ENCODE data around the gene AGBL1.
"Not testable (repeated sequence)": the region's sequence is repeated elsewhere in the genome, so short reads cannot be mapped to it uniquely, and the experiment has no call there.

Gene AGBL1

DNA sequence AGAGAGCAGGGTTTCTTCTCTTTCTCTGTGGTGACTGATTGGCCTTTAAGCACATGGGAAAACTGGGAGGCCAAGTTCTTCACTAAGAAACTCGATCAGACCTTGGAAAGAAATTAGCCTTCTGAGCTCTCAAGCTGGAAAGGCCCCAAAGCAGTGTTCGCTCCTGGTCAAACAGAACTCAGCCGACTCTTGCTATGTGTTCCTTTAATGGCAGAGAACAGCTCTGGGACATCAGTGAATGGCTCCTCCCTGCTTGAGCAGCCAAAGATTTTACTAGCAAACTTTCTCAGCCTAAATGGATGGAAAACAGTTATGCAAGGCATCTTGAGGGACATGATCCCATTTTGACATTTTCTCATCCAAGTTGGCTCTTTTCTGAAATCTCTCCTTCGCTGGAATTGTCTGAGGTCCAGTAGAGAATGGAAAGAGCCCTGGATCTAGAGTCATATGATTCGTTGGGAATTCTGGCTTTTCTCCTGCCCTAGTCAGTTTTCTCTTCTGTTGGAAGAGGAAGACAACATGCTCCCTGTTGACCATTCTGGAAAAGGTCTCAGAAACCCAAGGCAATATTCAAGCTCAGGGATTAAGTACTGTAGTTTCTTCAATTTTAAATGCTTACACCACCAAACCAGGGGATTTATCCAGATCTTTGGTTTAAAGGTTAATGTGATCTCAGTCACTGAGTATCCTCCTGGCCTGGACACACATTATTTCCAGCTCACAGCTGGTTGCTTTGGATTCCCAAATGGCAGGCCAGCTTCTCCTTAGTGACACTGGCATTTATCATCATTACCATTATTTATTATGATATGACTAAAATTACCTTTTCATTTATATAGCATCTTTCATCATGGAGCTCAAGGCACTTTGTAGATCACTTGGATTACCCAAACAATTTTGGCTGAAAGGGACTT, 319.6 kb downstream of the AGBL1 start:
- no peak for DNase-seq (ENCODE audit: low read depth)

DNA sequence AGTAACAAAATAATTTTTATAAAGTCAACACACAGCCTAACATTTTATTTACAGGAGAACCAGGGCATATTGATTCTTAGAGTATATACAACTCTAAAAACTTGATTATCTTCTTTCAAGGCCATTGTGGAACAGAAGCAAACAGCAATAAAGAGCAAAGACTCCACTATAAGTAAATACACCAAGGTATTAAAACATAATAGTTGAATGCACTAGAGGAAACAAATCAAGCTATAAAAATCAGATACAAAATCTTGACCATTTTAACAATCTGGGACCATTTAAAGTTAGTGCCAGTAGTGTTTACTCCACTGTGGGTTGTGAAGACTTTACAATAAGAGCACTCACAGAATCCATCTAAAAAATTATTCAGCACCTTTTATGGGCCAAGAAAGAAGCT, 323.6 kb downstream of the AGBL1 start:
- DNase-seq (ENCODE audit: low read depth), result no peak

DNA sequence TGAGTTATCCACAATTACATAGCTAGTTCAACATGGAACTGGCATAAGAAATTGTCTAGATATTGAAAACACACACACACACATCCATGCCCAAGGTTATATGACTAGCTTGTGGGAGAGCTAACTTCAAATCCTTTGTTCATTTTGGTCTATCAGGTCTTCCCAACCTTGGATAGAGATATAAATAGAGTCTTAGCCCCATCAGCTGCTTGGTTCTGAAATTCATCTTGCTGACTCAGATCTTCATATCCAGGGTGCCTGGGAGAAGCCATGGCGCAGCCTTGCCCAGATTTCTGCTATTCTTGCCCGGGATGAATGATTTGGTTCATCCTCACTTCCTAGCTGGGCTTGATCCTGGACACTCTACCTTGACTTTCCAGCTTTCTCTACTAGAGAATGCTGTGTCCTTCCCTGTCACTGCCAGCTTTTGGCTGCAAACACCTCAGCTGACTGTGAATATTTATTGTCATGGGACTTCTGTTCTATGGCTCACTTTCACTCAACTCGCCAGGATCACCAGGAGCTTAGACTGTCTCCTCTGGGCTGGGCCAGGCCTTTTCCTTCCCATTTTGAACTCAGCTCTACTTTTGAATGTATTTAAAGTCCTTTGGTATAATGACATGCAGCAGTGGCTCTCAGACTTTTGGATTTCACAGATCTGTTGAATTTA, 324.4 kb downstream of the AGBL1 start:
- DNase-seq (ENCODE audit: low read depth), result no peak

DNA sequence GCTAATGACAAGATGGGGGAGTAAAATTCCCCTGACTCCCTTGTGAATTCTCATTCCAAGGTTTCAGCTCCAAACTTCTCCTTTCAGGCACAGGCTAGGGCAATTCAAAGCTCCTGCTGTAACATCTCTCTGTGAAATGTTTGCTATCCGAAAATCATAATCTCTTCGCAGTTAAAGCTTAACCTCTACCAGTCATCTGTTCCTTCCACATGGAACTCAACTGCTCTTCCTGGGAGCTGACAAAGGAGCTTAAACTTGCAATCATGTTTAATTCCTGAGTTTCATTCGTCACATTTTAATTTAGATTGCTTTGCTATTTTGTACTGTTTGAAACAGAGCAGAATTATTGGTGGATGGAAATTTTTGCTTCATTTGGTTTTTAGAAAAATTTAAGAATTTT, 328.6 kb downstream of the AGBL1 start:
- no peak for DNase-seq (ENCODE audit: low read depth)

DNA sequence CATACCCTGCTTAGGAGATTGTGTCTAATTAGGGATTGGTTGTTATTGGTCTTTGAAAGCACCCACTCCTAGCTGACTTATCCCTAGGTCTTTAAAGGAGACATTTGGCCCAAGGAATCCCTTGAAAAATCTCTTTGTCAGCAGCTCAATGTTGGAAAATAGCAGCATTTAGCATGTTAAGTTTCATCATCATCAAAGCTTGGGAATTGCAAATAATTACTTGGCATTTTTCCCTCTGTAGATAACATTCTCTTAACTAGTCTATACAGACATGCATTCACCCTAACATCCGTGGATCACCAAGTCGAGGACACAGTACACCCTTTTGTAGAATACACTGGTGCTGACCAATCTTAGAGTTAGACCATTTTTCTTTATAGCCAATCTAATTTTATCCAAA, 332.2 kb downstream of the AGBL1 start:
- DNase-seq (ENCODE audit: low read depth), result no peak

DNA sequence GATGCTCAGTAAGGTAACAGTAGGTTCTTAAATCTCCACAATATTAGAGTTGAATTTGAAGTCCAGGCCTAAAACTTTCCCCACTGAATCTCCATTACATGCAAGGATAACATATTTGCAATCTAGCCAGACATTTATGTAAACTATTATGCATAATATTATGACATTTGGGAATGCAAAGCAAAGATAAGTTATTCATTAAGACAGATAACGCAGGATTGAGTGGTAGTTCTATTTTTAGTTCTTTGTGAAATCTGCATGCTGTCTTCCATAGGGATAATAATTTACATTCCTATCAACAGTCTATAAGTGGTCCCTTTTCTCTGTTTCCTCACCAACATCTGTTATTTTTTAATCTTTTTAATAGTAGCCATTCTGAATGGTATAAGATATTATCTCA, 333.5 kb downstream of the AGBL1 start:
- DNase-seq (ENCODE audit: low read depth), result no peak

DNA sequence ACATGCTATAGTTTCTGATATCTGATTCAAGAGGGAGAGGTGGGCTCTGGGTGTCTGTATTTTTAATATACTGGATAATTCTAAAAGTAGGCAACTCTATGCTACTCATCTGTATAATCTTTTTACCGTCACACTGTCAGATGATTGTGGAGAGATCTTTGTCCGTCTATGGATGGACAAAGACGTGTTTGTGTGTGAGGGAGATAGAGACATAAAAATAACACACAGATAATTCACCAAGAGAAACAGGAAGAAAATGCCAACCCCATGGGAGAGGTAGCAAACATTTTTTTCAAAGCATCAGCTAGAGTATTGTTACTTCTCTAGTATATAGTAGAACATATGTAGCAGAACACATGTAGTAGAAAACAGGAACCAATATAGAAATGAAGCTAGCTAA, 346.1 kb downstream of the AGBL1 start:
- DNase-seq (ENCODE audit: low read depth), result no peak

DNA sequence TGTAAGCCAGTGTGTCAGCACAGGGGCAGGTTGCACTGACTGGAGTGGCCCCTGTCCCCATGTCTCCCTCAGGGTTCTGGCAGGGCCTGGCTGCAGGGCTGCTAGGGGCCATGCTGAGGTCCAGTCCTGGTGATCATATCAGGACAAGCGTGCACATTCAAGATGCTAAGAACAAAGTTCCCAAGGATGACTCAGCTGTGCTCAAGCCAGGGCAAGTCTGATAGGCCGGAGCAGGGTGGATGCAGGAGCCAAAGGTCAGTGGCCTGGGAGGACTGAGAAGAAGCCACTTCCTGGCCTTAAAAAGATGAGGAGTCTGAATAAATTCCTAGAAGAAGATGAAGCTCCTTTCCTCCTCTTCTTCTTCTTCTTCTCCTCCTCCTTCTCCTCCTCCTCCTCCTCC, 353.2 kb downstream of the AGBL1 start:
- DNase-seq (ENCODE audit: low read depth), result no peak

DNA sequence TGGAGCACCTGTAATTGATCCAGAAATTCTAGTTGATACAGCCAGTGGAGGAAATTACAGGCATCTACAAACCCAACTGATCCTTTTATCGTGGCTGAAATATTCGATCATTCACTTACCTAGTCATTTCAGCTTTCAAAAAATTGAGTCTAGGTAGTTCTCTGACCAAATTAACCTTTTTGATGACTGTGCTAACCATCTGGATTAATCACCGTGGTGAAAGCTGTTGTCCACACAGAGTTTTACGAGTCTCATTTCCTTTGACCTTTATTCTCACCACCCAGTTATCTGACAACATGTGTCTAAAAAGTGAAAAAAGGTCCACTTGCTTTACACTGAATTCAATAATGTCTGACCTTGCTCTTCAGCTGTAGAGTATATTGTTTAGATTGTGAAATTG, 354.3 kb downstream of the AGBL1 start:
- DNase-seq (ENCODE audit: low read depth), result no peak

DNA sequence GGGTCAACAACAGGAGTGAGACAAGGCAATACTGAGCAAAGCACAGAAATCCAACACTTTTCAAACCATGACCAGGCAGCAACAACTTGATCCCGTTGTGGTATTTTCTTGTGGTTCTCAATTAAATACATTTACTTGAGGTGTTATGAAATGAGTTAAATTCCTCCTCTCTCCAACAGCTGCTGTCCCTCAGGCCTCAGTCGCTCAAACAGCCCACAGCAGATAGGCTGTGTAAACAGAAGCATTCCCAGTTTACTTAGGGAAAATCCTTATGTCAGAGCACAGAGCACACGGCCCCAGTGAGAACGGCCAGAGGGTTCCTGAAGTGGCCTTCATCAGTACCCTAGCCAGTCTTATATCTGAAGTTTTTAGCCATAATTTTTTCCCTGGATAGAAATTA, 359.9 kb downstream of the AGBL1 start:
- no peak for DNase-seq (ENCODE audit: low read depth)

DNA sequence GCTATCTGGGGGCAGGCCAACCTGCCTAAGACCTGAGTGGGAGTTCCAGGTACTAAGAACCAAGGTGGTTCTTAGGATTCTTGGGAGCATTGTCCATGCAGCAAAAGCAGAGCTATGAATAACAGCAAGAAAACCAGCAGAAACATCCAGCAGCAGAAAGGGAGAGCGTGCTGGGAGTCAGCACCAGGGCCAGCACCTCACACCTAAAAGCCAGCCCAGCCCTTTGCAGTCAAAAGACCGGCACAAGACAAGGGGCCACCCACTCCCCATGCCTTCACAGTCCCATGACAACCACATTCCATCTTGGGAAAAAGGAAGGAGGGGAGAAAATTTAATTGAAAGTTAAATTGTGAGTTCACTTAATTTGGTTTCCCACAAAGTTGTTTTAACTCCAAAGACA, 364.9 kb downstream of the AGBL1 start:
- no peak for DNase-seq (ENCODE audit: low read depth)

DNA sequence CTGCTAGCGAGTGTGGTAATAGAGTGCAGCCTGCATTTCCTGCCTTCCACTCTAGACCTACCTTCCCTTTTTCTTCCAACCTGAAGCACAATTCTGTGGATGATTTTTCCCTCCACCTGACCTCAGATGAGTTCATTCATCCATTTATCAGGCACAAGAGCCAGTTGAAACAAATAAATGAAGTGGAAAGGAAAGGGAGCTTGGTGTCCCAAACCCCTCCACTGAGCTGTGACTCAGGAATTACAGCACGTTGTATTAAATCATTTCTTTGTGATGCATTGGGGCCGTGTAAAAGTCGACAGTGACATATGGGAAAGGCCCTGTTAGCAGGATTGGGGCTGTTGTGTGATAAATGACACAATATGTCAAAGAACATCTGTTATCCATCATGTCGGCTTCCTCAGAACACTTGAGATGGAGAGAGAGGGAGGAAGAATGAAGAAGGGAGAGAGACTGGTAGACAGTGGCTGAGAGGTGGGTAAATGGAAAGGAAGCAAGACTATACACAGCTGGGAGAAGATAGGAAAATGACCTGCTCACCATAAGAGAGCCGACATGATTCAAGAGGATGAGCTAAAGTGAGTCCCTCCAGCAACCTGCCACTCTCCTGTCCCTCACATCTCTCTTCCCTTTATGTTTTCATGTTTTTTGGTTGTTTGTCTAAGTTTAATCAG, 366.0 kb downstream of the AGBL1 start:
- no peak for DNase-seq (ENCODE audit: low read depth)

DNA sequence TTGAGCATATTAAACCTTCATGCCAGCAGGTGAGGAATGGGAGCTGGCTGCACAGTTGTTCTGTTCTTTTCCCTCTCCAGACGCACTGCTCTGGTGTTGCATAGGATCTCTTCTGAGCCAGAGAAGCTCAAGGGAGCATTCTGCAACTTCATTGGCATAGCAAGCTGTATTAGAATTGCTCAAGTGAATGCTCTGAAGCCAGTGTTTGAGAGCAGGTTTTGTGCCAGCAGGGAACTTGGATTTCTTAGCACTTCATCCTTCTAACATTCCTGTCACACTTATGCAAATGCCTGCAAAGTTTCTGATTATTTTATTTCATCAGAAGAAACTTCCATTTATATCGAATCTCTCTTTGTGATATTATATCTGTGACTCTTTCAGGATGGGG, 366.6 kb downstream of the AGBL1 start:
- DNase-seq (ENCODE audit: low read depth), result no peak

DNA sequence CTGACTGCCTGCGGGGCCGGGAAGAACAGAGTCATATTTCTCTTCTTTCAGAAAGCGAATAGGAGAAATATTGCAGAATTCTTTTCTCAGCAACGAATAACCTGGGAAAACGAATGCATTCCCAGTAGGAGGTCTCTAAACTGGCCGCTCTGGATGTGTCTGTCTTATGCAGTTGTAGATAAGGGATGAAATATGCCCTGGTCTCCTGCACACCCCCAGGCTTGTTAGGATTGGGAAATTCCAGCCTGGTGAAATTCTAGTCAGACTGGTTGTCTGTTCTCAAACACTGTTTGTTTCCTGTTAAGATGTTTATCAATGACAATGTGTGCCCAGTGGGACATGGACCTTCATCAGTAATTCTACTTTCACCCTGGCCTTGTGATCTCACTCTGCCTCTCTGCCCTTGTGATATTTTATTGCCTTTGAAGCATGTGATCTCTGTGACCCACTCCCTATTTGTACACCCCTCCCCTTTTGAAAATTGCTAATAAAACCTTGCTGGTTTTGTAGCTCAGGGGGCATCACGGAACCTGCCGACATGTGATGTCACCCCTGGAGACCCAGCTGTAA, 385.9 kb downstream of the AGBL1 start:
- not testable (repeated sequence) for DNase-seq (ENCODE audit: low read depth)

DNA sequence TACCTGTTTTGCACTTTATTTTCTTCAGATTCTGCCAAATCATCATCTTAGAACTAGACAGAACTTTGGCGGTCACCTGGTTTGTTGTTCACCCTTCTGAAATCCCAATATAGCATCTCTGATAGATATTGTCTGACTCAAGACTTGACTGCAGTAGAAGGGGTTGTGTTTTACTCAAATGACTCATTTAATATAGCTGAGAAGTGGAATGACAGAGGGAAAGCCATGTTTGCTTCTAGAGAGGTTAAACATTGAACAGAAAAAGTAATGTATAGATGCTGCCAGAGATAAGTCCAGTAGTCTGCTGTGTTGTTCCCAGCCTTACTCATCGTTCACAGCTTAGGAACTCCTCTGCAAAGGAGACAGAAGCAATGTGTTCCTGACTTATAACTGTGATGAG, 402.0 kb downstream of the AGBL1 start:
- DNase-seq (ENCODE audit: low read depth), result no peak

DNA sequence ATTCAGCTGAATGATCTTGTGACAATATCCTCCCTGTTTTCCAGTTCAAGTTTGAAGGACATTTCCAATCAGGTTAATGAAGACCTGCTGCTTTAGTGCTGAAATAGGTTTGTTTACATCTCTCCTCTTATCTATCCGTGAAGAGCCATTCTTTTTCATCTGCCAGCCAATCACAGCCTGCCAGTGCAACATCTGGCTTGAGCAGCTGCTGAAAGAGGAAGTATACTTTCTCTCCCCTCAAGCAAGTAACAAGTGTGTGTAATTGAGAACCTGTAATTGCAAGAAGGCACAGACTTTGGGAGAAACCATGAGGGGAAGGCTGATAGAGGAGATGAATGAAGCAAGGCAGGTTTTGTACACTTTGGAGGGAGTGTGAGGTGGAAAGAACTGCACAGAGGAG, 404.3 kb downstream of the AGBL1 start:
- no peak for DNase-seq (ENCODE audit: low read depth)

DNA sequence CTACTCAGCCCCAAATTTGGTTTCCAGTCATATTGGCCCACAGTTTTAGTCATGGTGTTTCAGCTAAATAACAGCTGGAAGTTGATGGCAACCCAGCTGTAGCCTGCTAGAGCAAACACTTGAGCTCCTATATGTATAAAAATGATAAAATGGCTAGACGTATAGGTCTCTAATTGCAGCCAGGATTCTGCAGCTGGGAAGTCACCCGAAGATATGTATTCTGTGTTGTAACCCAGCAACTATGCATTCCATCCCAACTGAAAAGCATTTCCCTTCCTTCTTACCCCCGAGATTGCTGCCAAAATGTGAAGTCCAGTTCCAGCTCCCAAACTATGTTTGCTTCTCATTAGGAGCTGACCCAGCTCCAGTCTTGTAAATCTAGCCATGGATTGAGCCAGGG, 408.4 kb downstream of the AGBL1 start:
- DNase-seq (ENCODE audit: low read depth), result no peak

DNA sequence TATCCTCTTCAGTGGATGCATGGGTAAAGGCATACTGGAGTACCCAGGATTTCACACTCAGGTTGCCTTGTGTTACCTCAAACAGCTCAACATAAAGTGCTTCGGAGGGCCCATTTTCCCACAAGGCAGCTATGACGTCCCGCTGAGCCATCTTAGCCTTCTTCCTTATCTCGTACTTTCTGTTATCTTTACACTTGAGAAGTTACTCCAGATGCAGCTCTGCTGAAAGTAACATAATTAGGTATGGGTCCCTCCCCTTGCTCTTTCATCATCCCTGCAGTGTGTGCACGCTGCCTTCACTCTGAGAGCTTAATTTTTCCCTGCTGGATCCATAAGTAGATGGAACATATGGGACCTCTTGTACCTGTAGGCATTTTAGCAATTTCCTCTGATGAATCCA, 410.3 kb downstream of the AGBL1 start:
- no peak for DNase-seq (ENCODE audit: low read depth)

DNA sequence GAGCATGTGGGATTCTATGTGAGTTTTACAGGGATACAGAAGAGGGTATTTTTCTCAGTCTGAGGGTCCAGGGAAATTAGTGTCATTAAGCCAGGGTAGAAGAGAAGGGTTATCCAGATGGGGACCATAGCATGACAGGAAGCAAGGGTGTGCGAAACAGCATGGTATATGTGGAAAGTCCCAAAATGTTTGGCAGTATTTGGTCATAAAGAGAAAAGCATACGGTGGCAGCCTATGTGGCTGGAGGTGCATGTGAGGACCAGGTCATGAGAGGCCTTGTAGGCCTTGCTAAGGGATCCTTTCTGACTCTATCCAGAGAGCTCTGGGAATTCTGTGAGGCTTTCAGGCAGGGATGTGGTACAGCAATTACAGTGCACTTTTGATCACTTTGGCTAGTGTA, 411.4 kb downstream of the AGBL1 start:
- DNase-seq (ENCODE audit: low read depth), result no peak

DNA sequence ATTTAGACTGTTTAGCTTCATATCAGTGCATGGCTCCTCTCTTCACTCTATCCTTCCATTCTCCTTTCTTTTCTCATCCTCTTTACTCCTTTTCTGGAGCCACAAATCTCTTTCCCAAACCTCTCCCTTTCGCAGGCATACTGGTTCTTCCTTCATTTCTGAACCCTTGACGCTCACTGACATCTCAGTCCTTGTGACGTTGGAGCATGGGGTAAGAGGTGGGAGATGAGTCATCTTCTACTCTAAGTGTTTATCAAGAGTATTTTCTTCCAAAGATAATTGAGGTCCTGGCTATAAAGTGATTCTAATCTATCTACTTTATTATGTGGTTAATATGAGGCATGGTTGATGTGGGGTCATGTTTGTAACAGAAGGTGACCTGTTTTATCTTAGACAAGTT, 414.2 kb downstream of the AGBL1 start:
- DNase-seq (ENCODE audit: low read depth), result no peak

DNA sequence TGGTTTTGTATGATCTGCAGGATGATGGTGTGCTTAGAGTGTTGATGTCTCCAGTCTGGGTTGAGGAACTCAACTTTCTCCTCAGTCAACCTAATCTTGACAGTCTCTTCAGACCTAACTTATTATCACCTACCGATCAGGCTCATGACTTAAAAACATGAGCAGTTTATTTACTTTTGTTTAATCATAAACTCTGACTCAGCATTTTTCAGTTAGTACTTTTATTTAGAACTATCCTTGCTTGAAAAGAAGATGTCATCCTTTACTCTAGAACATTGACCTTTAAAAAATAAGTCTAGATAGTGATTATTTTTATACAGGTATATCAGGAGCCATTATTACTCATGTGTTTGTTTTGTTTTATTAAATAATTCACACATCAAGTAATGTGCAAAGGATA, 414.8 kb downstream of the AGBL1 start:
- no peak for DNase-seq (ENCODE audit: low read depth)

DNA sequence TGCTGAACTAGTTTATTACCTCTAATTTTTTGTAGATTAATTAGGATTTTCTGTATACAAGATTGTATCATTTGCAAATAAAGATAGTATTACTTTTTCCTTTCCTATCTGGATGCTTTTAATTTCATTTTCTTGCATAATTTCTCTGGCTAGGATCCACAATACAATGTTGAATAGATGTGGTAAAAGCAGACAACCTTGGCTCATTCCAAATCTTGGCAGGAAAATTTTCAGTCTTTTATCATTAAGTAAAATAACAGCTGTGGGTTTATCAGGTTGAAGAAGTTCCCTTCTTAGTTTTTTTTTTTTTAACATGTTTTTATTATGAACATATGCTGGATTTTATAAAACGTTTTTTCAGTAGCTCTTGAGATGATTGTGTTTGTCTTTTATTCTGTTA, 422.6 kb downstream of the AGBL1 start:
- DNase-seq (ENCODE audit: low read depth), result no peak

DNA sequence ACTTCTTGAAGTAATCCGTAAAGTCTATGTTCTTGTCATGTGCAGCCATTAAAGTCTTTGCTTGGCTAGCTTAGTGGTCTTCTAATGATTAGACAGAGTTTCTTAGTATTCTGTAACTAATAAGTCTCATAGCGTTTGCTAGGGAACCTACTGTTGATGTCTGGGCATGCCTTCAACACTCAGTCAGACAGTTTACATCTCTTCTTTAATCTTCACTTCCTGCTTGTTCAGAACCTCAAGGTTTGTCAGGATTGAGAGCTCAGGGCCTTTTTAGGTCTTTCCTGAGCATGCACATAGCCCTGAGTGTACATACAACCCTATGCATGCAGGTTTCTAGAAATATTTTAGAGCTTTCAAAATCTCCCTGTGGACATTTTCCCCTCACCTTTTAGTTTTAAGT, 426.3 kb downstream of the AGBL1 start:
- no peak for DNase-seq (ENCODE audit: low read depth)

Data from stimulated activated CD8-positive, alpha-beta memory T cell treated with anti-CD3 and anti-CD28 coated beads, Interleukin-12 subunit alpha, Interleukin-12 subunit beta, amount 100 ng/mL, for 4 hours (primary cell).